ENCODE data around the gene C1orf232. TPM values are rescaled to one million over a fixed set of nuclear protein-coding genes. Genes with fewer than 3 reads are reported as not detected.

Gene C1orf232
- total and polyA plus RNA-seq, 2 donors (not counting 3 experiments of a cell fraction or from before 2014, with no cell fraction given): not detected

- Histone ChIP-seq H3K9me3 (replicated peaks; ENCODE audit: control insufficient read depth, insufficient read depth, low read length) (no peaks in the 10 kb centered on the region), H2AFZ (ENCODE audit: low read depth, low read length) (no peak overlapping the region), H3K9ac (replicated peaks; ENCODE audit: extremely low read depth, insufficient read depth, low read length) (no peak overlapping the region), H3K79me2 (ENCODE audit: control insufficient read depth, insufficient read depth, low read length) (peaks cover 2% of the 10 kb centered on the region), H4K20me1 (replicated peaks; ENCODE audit: control insufficient read depth, extremely low read depth, insufficient read depth, low read length) (no peaks in the 10 kb centered on the region), H3K27ac (ENCODE audit: insufficient read depth, low read depth, low read length) (no peak overlapping the region), H3K4me2 (ENCODE audit: insufficient read depth, low read length) (no peak overlapping the region), H3K4me1 (ENCODE audit: control insufficient read depth, extremely low read depth, insufficient read depth, low read length) (no peaks in the 10 kb centered on the region), H3K36me3 (ENCODE audit: control insufficient read depth in 2 of 2, extremely low read depth in 1 of 2, insufficient read depth in 2 of 2, low read length in 2 of 2) (no peaks in the 10 kb centered on the region), H3K9me1 (replicated peaks; ENCODE audit: control insufficient read depth, extremely low read depth, insufficient read depth, low read length) (no peaks in the 10 kb centered on the region), H3K4me3 (replicated peaks in 1 of 3; ENCODE audit: insufficient read depth in 1 of 3, low read depth in 1 of 3, low read length in 3 of 3) (no peak overlapping the region), H3K27me3 (ENCODE audit: control insufficient read depth in 2 of 2, insufficient read depth in 2 of 2, low read length in 2 of 2) (no peaks in the 10 kb centered on the region)
- FAIRE-seq (no peak), DNase-seq (ENCODE audit: low read depth, low spot score) (no peak)
- POLR2A ChIA-PET: no interaction called here
- BruUV-seq (replicated peaks): no TSS peak
- TF ChIP-seq GATA2 (IDR thresholded peaks at IDR 0.05; ENCODE audit: insufficient read depth, insufficient read length, low read depth, low read length): no peak
- no peak for TF ChIP-seq CTCF (IDR thresholded peaks at IDR 0.05; ENCODE audit: extremely low read depth in 1 of 2, insufficient read depth in 1 of 2, low read depth in 1 of 2, low read length in 2 of 2)
- TF ChIP-seq JUN (IDR thresholded peaks at IDR 0.05; ENCODE audit: borderline replicate concordance, insufficient read depth, insufficient read length, low read depth): no peak
- TF ChIP-seq, protein P1, sequence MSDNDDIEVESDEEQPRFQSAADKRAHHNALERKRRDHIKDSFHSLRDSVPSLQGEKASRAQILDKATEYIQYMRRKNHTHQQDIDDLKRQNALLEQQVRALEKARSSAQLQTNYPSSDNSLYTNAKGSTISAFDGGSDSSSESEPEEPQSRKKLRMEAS (IDR thresholded peaks at IDR 0.05; ENCODE audit: insufficient read depth, insufficient read length): no peak
- TF ChIP-seq POLR2A (IDR thresholded peaks at IDR 0.05; ENCODE audit: low read depth, low read length): no peak
- no peak for TF ChIP-seq FOS (IDR thresholded peaks at IDR 0.05; ENCODE audit: borderline replicate concordance, insufficient read depth, low read length)
- TF ChIP-seq EZH2 (IDR thresholded peaks at IDR 0.05; ENCODE audit: borderline replicate concordance, low read depth, low read length, severe bottlenecking): no peak
- intact Hi-C loops (cut with micrococcal nuclease) (no loop called here), dilution Hi-C loops (cut with MboI; ENCODE audit: extremely low pct_ligation_motif_present, low sequenced_read_pairs) (no loop called here)
- CTCF ChIA-PET: interaction anchor here (1.4 kb wide), 1 partner anchor 146 kb away, joined by 3 read pairs; no protein-coding TSS in a partner anchor
Observed at GRCh38 chr1:26175346-26175745, 6.6 kb upstream of the C1orf232 start.
